Brain microvascular endothelial cell (primary cell): ENCODE measurements around the gene FUT7.

Experiments used
- DNase-seq: peaks from one replicate; pipeline ENCODE4 v3.0.0-alpha.2; 2020
- H3K27ac ChIP-seq: fragments of 250-450 bp; sonication (Bioruptor Pico); 2 replicates; pipeline ENCODE4 v1.5.1; 2020; ENCODE audit warnings: mild to moderate bottlenecking, moderate library complexity
- H3K27me3 ChIP-seq: fragments of 250-450 bp; sonication (Bioruptor Pico); replicated peaks from 2 replicates; pipeline ENCODE4 v1.5.1; 2020; ENCODE audit warnings: mild to moderate bottlenecking
- H3K36me3 ChIP-seq: fragments of 250-450 bp; sonication (Bioruptor Pico); replicated peaks from 2 replicates; pipeline ENCODE4 v1.5.1; 2020; ENCODE audit warnings: mild to moderate bottlenecking
- H3K4me3 ChIP-seq: 2 replicates; pipeline ENCODE4 v1.5.1; 2011; ENCODE audit warnings: low read depth, mild to moderate bottlenecking, control low read depth, low read length, moderate library complexity
- CTCF ChIP-seq: IDR thresholded peaks from 2 replicates; pipeline ENCODE4 v1.5.1; 2011; ENCODE audit warnings: low read depth, mild to moderate bottlenecking, moderate library complexity, low read length, control low read depth, inconsistent platforms; ENCODE audit errors: missing control alignments
- in situ Hi-C: cut with HindIII; loops from 2 replicates; pipeline ENCODE4 v1.10.0; 2017; ENCODE audit warnings: low sequenced_read_pairs, low pct_ligation_motif_present

The FUT7 gene

GRCh38 chr9:137056739-137057415 is 25.0 kb upstream of the FUT7 start:
- no peak for DNase-seq
- Histone ChIP-seq H3K4me3 (no peak overlapping the region), H3K36me3 (no peaks in the 10 kb centered on the region), H3K27ac (no peak overlapping the region), H3K27me3 (peaks cover 27% of the 10 kb centered on the region)
- no peak for TF ChIP-seq CTCF
- in situ Hi-C loops, result no loop called here

GRCh38 chr9:137055385-137056364 is 23.8 kb upstream of the FUT7 start:
- Histone ChIP-seq H3K4me3 (no peak overlapping the region), H3K27ac (no peak overlapping the region), H3K27me3 (peaks cover 30% of the 10 kb centered on the region), H3K36me3 (no peaks in the 10 kb centered on the region)
- TF ChIP-seq CTCF, result peak; percentile 6
- DNase-seq, result no peak
- in situ Hi-C loops, result no loop called here

GRCh38 chr9:137054932-137055384 is 23.1 kb upstream of the FUT7 start:
- Histone ChIP-seq H3K4me3 (no peak overlapping the region), H3K36me3 (no peaks in the 10 kb centered on the region), H3K27ac (no peak overlapping the region), H3K27me3 (peaks cover 30% of the 10 kb centered on the region)
- in situ Hi-C loops, result no loop called here
- no peak for TF ChIP-seq CTCF
- no peak for DNase-seq

GRCh38 chr9:137053944-137054931 is 22.4 kb upstream of the FUT7 start, which contains the start of gene ENTPD2:
Gene ENTPD2, minus strand, starts transcription at chr9:137054061. Its CDS starts 64 bp downstream, at chr9:137053997.
- in situ Hi-C loops, result no loop called here
- Histone ChIP-seq H3K27ac (no peak within 1 kb of the TSS), H3K27me3 (peaks cover 36% of the 10 kb centered on the region), H3K36me3 (no peaks in the 10 kb centered on the region), H3K4me3 (no peak within 1 kb of the TSS)
- no peak for DNase-seq
- no peak for TF ChIP-seq CTCF

- no peak for DNase-seq
- TF ChIP-seq CTCF, result no peak
- Histone ChIP-seq H3K27me3 (peaks cover 41% of the 10 kb centered on the region), H3K4me3 (no peak overlapping the region), H3K27ac (no peak overlapping the region), H3K36me3 (no peaks in the 10 kb centered on the region)
- in situ Hi-C loops, result no loop called here
Observed at GRCh38 chr9:137052998-137053943, 21.4 kb upstream of the FUT7 start.
